NOMO-1 (cell line): Measurements from ENCODE around the gene IKZF4.
"Not testable (repeated sequence)": the region's sequence is repeated elsewhere in the genome, so short reads cannot be mapped to it uniquely, and the experiment has no call there.

Experiments
- DNase-seq, 2 experiments: peaks; one replicate each; lab custom pipeline; 2025; ENCODE audit not compliant: unreplicated experiment in 2 of 2; lab: John Stamatoyannopoulos, UW

IKZF4 gene

DNA sequence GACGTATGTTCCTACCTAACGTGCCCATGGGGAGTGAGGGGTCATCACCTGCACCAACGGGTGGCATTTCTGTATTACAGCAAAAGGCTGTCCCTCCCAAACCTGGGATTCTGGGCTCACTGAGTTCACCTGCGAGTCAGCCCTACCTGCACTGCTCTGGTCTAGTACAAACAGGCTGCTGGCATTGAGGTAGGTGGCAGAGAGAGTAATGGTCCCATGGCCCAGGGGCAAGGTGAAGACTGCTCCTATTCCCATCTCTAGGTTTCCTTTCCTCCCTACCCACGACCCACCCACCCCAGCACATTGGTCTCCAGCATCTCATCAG, 23.3 kb upstream of the IKZF4 start:
- no peak for DNase-seq

DNA sequence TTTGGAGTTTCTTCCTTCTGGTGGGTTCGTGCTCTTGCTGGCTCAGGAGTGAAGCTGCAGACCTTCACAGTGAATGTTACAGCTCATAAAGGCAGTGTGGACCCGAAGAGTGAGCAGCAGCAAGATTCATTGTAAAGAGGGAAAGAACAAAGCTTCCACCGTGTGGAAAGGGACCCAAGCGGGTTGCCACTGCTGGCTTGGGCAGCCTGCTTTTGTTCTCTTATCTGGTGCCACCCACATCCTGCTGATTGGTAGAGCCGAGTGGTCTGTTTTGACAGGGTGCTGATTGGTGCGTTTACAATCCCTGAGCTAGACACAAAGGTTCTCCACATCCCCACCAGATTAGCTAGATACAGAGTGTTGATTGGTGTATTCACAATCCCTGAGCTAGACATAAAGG, 21.3 kb upstream of the IKZF4 start:
- DNase-seq = not testable (repeated sequence)

DNA sequence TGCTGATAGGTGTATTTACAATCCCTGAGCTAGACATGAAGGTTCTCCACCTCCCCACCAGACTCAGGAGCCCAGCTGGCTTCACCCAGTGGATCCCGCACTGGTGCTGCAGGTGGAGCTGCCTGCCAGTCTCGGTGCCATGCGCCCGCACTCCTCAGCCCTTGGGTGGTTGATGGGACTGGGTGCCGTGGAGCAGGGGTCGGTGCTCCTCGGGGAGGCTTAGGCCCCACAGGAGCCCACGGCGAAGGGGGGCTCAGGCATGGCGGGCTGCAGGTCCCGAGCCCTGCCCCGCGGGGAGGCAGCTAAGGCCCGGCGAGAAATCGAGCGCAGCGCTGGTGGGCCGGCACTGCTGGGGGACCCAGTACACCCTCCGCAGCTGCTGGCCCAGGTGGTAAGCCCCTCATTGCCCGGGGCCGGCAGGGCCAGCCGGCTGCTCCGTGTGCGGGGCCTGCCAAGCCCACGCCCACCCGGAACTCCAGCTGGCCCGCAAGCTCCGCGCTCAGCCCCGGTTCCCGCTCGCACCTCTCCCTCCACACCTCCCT, 20.8 kb upstream of the IKZF4 start:
- not testable (repeated sequence) for DNase-seq

DNA sequence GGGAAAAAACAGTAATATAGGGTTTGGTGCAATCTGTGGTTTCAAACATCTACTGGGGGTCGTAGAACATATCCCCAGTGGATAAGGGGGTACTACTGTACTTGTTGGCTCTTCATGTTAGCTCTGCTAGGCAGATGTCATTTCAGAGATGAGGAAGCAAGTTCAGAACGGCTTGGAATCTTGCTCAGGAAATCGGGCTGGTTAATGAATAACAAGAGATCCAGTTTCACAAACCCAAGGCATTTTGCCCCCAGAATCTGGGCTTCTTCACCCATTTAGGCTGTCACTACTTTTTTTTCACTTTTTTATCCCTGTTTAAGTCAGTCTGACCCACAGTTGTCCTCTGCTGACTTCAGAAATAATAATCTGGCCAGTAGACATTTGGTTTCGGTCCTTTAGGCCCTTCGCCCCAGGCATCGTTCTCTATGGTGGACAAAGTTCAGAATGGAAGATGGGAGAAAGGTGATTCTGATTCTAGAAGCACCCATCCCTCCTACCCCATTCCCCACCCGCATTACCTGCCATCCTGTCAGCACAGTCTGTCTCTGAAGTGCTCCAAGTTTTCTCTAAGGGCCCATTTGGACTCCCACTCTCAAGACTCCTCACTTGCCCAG, 19.2 kb upstream of the IKZF4 start:
- DNase-seq = no peak

DNA sequence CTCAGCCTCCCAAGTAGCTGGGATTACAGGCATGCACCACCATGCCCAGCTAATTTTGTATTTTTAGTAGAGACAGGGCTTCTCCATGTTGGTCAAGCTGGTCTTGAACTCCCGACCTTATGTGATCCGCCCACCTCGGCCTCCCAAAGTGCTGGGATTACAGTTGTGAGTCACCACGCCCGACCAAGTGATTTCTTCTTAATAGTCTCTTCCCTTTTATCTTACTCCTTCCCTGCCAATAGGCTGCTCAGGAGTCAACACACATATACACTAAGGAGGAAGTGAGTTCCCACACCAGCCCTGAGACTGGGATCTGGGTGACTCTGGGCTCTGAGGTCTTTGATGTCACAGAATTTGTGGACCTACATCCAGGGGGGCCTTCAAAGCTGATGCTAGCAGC, 17.5 kb upstream of the IKZF4 start:
- DNase-seq = not testable (repeated sequence)

DNA sequence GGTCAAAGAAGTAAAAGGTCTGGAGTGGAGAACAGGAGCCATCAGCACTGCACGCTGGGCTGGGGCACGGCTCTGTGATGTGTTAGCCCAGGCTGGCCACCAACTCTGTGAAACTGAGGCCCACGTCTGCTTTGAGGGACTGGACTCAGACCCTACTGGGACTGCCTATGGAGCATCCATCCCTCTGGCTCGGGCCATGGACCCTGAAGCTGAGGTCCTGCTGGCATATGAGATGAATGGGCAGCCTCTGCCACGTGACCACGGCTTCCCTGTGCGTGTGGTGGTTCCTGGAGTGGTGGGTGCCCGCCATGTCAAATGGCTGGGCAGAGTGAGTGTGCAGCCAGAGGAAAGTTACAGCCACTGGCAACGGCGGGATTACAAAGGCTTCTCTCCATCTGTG, 16.6 kb upstream of the IKZF4 start:
- DNase-seq = no peak

DNA sequence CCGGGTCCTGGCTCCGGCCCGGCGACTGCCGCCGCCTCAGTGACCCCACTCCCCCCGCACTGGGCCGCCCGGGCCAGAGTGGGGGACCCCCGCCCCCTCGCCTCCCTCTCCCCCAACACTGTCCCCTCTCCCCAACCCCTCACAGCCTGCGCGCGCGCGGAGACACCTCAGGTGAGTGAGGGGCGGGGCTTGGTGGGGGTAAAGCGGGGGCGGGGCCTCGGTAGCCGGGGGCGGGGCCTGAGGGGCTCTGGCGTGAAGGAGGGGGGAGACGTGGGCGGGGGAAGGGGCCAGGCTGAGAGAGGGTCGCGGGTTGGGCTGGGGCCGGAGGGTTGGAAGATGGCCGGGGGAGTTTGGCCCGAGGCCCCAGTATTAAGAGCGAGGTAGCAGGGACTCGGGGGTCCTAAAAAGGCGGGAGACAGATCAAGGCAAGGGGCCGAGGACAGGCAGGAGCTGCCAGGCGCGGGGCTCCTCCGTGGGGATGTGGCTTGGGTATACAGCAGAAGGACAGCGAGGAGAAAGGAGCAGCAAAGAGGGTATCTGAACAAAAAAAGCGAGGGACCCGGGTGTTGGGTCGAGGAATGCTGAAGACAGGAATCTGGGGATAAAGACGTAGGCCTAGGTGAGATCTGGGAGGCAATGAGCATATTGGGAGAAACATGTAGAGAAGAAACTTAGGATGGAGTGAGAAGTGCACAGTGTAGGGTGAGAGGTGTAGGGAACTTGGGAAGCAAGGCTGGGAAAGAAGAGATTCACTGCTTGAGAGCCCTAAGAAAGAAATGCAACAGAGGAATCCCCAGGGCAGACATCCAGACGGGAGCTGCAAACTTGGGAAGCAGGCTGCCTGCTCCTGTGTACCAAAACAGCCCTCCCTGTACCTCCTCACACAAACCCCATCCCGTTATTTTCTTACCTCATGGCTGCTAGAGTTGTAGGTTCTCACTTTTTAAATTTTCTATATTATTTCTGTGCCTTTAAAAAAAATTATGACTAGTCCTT, 13.0 kb upstream of the IKZF4 start:
- no peak for DNase-seq

DNA sequence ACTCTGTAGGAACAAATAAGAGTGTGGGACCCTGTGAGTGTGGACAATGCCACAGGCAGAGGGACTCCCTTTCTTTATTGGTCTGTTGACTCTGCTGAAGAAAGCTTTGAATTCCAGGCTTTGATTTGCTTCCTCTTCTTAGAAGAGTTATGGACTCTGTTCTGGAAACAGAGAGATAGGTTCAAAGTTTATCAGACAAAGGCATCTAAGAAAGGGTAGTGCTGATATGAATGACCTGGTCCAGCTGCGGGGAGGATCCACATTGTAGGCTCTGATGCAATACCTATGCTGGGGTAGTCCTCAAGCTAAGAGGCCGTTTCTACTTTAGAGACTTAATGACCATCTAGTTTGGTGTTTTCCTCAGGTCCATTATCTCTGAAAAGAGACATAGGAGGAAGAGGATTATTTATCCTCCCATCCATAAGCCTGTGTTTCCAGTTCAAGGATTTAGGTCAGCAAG, 10.7 kb upstream of the IKZF4 start:
- no peak for DNase-seq

DNA sequence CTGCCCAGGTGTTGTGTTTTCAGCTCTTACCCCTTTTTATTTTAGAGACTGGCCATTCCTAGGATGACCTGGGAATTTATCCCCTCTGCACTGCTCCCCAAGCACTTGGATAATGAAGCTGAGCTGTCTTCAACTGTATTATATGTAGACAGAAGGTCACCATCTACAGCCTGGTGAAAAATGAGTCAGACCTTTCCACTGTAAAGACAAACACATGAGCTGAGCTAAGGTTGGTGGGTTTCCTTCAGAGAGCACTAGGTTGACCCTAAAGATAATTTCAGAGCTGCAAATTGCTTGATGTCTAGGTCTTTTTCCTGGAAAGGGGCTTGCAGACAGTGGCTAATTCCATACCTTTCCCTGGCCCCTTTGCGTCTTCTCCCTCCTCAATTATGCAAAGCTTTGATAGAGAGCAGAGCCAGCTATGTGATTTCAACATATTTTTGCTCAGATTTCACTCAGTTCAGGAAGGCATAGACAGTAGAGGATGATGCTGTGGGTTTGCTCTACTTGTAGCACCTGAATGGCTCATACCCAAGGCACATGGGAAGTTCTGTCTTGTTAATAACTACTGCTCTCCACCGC, 9.2 kb upstream of the IKZF4 start:
- no peak for DNase-seq

DNA sequence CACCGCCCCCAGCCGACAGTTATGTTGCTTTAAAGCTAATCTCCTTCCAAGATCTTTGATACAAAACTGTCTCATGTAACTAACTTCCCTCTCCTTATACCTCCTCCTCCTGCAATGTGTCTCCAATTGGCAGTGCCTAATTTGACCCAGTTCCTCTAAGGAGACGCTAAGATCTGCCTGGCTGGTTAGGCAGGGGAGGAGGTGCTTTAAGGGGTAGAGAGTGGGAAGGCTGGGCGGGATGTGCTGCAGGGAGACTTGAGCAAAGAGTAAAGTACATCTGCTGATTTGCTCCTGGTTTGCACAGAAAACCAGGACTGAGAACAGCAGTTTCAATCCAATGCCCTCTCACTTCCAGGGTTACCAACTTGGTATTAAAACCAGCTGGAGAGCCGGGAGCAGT, 7.4 kb upstream of the IKZF4 start:
- DNase-seq = no peak

DNA sequence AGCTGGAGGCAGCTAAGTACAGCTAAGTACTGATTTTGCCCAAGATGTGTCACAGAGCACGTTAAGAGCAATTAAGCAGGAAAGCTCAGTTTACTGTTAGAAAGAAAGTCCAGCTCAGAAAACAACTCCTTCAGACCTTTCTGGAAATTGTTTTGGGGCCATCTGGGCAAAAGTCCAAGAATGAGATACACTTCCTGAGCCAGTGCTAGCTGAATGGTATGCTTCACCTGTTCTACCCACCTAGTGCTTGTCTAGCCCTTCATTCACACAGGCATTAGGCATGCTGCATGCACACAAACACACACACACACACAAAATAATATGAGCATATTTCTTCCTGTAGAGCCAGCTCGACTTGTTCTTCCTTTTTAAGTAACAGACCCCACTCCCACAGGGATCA, 6.6 kb upstream of the IKZF4 start:
- no peak for DNase-seq

DNA sequence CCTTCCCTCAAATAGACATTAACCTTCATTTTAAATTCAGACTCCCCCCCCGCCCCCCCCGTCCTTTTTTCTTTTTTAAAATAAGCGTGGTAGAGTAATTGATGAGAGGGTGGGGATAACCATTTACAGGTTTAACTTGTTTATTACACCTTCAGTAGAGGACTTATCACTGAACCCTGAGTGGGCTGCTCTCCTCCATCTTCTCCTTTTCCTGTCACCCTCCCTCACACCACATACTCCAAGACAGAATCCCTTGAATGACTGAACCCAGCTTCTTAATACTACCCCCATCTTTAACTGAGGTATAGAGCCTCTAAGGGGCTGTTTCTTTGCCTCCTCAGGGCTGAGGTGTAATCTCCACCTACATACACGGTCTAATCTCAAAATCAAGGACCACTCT, 3.7 kb upstream of the IKZF4 start:
- DNase-seq = no peak

DNA sequence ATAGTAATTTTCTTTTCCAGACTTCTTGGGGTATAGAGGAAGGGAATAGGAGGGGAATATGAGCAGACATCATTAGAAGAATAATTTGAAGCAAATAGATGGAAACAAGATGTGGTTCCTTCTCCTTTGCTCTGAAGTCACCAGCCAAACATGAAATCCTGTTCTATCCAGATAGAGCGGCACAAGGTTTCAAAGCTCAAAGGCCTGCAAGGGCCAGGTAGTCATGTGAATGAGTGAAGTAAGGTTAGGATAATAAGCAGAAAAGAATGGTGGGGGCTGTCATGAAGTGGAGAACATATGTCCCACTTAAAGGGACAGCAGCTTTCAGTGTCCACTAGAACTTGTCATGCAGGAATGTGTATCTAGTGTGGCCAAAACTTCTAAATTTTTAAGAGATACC, 2.5 kb upstream of the IKZF4 start:
- no peak for DNase-seq

DNA sequence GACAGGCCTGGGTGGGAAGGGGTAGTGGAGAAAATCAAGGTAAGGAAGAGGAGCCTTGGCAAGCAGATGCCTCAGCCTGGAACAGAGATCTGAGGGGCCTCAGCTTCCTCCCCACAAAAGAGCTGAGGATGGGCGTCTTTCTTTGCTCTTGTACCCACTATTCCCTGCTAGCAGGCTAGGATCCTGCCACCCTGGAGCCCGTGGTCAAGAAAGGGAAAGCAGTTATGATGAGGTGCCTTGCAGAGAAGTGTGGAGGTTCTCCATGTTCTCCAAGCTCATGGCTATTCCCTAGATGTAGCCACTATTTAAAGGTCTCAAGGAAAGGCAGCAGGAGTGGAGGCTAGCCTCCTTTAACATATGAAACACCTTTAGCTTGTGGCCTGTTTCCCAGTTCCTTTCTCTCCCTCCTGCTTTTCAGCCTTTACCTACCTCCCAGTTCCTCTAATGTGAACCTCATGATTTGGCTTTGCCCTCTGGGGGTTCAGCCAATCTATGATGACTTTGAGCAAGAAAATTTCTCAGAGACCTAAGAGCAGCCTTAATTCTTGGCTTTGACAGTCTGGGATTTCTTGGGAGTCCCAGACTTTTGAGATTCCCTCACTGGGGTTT, 1.1 kb downstream of the IKZF4 start:
- DNase-seq = no peak

DNA sequence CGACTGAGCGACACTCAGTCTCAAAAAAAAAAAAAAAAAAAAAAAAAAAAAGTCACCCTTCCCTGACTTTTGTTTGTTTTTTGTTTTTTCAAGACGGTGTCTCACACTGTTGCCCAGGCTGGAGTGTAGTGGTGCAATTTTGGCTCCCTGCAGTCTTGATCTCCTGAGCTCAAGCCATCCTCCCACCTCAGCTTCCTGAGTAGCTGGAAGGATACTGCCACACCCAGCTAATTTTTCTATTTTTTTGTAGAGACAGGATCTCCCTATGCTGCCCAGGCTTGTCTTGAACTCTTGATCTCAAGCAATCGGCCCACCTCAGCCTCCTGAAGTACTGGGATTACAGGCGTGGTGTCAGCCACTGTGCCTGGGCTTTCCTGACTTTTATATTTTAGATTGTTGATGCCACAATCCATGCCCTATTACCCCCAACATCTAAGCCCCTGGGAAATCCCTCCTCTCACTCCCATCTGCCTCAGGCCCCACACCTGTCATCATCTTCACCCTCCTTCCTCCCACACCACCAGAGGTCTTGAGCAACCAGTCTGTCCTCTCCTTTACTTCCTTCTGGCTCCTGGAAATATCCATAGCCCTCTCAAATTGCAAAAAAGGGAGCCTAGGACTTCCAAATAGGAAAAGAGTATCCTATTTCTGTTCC, 7.8 kb downstream of the IKZF4 start:
- DNase-seq = no peak

DNA sequence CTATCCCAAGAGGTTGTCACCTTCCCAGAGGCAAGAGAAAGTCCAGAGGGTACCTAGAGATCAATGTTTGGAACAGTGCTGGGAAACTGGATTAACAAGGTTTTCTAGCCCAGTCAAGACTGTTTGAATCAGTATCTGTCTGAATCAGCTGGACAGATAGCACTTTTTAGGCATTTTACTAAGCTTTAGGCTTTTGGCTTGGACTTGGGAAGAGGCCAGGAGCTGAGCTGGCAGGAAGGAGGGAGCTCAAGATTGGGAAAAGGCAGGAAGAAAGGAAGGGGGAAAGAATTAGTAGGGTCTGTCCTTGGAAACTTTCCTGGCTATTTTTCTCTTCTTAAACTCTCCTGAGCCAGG, 8.3 kb downstream of the IKZF4 start:
- DNase-seq = no peak

DNA sequence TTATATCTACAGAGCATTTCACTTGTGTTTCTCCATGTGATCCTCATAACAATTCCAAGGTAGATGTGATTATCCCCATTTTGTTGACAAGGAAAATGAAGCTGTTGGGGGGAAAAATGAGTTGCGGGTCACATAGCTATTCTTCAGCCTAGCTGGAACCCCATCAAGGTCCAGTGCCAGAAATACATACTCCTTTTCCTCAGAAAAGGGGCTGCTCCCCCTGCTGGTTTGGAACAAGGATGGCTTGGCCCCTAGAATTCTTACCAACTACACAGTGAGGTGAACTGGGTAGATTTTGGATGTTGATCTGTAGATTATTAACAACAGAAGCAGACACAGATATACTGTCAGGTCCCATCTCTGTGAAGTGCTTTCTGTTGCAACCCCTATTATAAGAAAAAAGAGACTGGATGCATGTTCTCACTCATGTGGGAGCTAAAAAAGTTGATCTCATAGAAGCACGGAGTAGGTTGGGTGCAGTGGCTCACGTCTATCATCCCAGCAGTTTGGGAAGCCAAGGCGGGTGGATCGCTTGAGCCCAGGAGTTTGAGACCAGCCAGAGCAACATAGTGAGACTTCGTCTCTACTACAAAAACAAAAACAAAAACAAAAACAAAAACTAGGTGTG, 8.9 kb downstream of the IKZF4 start:
- DNase-seq = peak; percentile 20 to 26

DNA sequence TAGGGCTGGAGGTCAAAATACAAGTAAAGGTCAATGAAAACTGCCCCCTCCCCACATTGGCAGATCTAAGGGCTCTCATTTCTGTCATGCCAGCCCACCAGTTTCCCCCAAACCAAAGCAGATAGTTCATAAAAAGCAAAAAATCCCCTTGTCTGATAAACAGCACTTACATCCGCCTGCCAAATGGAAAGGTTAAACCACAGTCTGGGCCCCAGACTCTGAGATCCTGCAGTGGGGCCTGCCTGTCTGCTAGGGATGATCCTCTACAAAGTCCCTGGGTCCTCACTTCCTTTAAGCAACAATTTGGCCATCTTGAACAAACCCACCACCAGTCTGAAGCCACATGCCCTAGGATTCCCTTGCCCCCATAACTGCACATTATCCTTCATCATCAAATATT, 11.1 kb downstream of the IKZF4 start:
- no peak for DNase-seq

DNA sequence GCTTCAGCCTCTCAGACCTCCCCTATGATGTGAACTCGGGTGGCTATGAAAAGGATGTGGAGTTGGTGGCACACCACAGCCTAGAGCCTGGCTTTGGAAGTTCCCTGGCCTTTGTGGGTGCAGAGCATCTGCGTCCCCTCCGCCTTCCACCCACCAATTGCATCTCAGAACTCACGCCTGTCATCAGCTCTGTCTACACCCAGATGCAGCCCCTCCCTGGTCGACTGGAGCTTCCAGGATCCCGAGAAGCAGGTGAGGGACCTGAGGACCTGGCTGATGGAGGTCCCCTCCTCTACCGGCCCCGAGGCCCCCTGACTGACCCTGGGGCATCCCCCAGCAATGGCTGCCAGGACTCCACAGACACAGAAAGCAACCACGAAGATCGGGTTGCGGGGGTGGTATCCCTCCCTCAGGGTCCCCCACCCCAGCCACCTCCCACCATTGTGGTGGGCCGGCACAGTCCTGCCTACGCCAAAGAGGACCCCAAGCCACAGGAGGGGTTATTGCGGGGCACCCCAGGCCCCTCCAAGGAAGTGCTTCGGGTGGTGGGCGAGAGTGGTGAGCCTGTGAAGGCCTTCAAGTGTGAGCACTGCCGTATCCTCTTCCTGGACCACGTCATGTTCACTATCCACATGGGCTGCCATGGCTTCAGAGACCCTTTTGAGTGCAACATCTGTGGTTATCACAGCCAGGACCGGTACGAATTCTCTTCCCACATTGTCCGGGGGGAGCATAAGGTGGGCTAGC, 13.9 kb downstream of the IKZF4 start:
- no peak for DNase-seq

DNA sequence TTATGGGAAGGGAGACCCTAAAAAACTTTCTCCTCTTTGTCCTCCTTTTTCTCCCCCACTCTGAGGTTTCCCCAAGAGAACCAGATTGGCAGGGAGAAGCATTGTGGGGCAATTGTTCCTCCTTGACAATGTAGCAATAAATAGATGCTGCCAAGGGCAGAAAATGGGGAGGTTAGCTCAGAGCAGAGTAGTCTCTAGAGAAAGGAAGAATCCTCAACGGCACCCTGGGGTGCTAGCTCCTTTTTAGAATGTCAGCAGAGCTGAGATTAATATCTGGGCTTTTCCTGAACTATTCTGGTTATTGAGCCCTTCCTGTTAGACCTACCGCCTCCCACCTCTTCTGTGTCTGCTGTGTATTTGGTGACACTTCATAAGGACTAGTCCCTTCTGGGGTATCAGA, 16.3 kb downstream of the IKZF4 start:
- DNase-seq = no peak
